Stimulated activated CD8-positive, alpha-beta memory T cell treated with anti-CD3 and anti-CD28 coated beads, Interleukin-7, amount 100 ng/mL, for 48 hours (primary cell): Measurements from ENCODE around the gene PPP1R7.

ENCODE experiments used
- DNase-seq, 2 donors: peaks; one replicate each; pipeline ENCODE4 v3.0.0-alpha.2; 2020; ENCODE audit warnings: low read depth in 1 of 2; ENCODE audit errors: extremely low read depth in 1 of 2

Gene PPP1R7

DNA sequence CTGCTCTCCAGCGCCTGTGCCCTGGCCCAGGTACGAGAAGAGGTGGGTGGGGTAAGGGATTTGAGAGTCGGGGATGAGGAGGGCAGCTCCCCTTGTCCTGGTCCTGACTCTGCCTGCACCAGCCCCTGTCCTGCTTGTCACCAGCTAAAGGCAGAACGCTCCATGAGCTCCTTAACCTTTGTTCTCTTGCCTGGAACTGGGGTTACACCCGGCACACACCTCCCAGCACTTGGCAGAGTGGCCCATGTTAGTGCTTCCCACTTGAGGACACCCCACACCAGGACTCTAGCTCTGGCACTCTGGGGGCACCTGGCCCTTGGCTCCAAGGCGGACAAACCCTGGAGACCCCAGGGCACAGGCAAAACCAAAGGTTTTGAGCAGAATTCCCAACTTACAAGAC is 57.4 kb downstream of the PPP1R7 start:
- DNase-seq = no peak

GRCh38 chr2:241208058-241208457 is 57.8 kb downstream of the PPP1R7 start:
- DNase-seq = no peak

DNA sequence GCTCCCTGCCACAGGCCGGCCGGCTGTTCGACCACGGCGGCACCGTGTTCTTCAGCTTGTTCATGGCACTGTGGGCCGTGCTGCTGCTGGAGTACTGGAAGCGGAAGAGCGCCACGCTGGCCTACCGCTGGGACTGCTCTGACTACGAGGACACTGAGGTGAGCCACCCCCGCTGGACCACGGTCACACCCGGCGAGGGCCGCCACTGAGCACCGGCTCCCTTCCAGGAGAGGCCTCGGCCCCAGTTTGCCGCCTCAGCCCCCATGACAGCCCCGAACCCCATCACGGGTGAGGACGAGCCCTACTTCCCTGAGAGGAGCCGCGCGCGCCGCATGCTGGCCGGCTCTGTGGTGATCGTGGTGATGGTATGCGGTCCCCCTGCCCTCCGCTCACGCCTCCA is 59.0 kb downstream of the PPP1R7 start:
- DNase-seq = no peak

DNA sequence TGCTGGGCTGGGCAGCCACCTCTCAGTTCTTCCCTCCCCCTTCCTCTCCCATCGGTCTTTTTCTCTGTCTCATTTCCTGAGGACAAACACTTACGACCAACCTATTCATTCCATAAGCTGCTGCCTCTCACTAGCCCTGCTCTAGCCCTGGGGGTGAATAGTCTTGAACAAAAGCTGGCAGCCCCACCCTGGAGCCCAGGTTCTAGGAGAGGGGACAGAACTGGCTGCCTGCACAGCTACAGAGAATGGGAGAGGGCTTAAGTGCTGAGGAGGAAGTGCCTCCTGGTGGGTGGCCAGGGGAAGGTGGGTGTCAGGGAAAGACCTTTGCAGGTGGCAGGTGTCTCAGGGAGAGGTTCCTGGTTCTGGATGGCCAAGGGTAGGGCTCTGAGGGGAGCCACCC is 61.0 kb downstream of the PPP1R7 start:
- no peak for DNase-seq

DNA sequence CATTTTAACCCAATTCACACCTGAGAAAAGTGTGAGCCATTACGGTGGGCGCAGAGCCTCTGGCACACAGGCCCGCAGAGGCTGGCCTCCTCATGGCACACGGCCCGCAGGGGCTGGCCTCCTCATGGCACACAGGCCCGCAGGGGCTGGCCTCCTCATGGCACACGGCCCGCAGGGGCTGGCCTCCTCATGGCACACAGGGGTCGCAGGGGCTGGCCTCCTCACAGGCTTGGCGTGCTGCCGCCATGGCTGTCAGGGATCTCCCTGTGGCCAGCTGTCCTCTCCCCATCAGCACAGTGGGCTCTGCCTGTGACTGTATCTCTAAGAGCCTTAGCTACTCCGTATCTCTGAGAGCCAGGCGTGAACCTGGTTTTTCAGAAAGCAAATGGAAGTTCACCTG is 62.8 kb downstream of the PPP1R7 start:
- DNase-seq = no peak

- DNase-seq = no peak
These were observed 63.3 kb downstream of the PPP1R7 start for GRCh38 chr2:241213567-241213966.

GRCh38 chr2:241214209-241214608 is 63.9 kb downstream of the PPP1R7 start:
- no peak for DNase-seq

GRCh38 chr2:241214766-241215165 is 64.5 kb downstream of the PPP1R7 start:
- no peak for DNase-seq

DNA sequence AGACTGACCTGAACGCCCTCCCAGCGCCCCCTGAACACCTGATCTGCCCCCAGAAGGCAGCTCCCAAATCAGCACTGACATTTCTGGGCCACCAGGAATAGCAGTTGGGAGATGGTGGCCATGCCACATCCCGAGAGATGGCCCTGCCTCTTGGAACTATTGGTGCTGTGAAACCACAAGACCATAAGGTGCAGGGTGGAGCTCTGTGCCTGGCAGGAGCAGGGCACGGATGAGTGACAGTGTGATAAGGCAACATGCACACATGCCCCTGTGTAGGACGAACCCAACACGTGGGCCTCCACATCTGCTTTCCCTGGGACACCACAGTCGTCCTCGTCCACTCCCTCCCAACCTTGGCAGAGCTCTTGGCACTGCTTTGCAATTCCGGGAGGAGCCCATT is 65.2 kb downstream of the PPP1R7 start:
- DNase-seq = no peak

GRCh38 chr2:241216211-241216761 is 66.0 kb downstream of the PPP1R7 start:
- no peak for DNase-seq

DNA sequence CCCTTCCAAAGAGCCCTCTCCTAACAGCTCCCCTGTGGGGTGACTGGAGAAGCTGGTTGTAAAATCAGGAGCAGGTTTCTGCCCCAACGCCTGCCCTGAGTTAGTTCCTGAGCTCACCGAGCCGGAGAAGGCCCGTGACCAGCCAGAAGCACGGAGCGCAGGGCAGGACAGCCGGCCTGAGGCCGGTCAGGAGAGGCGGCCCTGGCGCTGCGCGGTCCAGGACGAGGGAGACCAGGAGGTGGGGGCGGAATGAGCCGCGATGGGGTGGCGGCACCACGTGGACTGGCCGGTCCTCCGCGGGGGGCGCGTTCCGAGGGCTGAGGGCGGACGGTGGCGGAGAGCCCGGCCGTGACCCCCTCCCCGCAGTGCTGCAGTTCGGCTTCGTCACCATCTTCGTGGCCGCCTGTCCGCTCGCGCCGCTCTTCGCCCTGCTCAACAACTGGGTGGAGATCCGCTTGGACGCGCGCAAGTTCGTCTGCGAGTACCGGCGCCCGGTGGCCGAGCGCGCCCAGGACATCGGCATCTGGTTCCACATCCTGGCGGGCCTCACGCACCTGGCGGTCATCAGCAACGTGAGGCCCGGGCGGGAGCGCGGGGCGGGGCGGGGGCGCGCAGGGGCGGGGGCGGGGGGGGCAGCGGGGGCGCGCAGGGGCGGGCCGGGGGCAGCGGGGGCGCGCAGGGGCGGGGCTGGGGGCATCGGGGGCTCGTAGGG is 67.2 kb downstream of the PPP1R7 start:
- no peak for DNase-seq

DNA sequence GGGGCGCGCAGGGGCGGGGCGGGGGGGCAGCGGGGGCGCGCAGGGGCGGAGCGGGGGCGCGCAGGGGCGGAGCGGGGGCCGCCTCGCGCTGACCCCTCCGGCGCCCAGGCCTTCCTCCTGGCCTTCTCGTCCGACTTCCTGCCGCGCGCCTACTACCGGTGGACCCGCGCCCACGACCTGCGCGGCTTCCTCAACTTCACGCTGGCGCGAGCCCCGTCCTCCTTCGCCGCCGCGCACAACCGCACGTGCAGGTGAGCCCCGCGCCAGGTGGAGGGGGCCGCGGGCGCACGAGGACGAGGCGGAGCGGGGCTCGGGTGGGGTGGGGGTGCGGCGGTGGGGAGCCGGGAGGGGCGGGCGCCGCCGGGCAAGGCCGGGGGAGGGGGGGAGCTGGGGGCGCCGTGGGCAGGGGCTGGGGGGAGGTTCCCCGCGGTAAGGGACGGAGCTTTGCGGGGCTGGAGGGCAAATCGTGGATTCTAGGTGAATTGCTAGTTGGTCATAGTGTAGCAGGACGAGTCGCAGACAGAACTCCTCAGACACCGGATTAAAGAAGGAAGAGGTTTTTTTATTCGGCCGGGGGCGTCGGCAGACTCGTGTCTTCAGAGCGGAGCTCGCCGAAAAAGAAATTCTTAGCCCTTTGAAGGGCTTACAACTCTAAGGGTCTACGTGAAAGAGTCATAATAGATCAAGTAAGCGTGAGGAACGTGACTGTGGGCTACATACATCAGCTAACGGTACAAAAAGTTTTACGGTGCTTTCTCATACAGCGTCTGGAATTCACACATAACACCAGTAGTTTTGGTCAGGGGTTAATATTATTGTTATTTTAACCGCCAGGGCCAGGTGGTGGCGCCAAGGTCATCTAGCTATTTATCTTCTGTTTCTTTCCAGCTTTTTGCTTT is 68.1 kb downstream of the PPP1R7 start:
- no peak for DNase-seq

DNA sequence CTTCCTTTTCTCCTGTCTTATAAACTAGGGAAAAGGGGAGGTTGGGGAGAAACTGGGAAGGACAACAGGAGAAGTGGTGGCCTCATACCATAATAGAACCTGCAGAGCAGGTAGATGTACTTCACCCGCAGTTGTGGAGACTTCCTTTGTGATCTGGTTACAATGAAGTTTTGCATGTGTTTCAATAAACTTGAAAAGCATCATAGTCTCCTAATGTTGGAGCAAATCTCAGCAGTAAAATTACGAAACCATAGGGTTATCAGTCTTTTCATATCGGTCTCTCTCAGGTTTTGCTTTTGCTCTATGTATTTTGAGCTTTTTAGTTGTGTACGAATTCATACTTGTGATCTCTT is 68.7 kb downstream of the PPP1R7 start:
- no peak for DNase-seq

DNA sequence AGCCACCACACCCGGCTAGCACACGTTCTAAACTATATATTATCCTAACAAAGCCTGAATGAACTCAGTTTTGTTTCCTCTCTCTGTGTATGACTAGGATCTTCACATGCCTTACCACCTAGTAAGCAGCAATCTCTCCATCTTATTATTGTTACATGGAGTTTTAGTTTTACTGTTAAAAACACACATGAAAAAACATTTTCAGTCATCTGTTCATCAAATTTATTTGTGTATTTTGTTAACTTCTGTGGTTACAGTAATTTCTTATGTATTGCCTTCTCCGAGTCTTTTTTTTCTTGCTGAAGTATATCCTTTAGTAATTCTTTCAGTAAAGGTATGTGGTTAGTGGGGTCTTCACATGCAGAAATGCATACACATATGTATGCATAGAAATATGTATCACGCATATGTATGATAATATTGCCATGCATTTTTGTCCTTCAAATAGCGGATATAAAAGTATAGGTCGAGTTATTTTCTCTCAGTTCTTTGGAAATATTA is 69.6 kb downstream of the PPP1R7 start:
- no peak for DNase-seq

DNA sequence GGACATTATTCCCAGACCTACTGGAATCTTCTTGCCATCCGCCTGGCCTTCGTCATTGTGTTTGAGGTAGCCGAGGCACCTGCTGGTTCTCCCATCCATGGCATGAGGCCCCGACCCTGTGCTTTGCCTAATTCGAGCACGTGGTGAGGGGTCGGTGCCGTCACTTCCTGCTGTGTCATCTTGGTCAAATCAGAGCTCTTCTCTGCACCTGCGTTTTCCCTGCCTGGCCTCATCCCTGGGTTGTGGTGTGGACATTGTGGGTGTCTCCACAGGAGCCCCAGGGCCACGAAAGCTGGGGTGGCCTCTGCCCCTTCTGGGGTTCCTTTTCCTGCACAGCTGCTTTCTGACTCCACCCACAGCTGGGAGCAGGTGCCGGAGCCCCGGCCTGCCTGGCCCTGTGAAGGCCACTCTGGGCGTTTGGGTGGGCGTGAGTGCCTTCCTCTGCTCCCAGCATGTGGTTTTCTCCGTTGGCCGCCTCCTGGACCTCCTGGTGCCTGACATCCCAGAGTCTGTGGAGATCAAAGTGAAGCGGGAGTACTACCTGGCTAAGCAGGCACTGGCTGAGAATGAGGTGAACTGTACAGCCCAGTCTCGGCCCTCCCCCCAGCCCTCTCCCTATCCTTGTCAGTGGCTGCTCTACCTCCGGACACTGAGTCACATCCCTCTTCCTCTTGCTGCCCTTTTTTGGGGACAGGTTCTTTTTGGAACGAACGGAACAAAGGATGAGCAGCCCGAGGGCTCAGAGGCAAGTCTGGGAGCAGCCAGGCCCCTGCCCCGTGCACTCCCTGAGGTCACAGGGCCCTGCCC is 73.1 kb downstream of the PPP1R7 start:
- DNase-seq = no peak

GRCh38 chr2:241224018-241224850 is 74.0 kb downstream of the PPP1R7 start:
- no peak for DNase-seq

DNA sequence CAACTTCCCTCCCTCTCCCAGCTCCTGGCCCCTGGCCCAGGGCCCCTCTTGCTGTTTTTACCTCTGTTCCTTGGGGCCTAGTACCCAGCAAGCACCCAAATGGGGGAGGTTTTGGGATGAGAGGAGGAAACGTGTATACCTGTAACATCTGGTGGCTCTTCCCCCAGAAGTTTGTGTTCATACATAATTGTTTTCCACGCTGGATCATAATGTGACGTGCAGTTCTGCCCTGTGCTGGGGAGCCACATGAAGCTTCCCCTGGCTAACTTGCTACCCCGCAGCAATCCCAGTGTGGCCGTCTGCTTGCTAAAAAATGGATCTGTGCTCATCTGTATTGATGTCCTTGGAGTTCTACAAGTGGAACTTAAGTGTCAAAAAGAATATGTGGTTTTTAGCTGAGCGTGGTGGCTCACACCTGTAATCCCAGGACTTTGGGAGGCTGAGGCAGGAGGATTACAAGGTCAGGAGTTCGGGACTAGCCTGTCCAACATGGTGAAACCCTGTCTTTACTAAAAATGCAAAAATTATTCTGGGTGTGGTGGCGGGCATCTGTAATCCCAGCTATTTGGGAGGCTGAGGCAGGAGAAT is 74.7 kb downstream of the PPP1R7 start:
- DNase-seq = no peak

DNA sequence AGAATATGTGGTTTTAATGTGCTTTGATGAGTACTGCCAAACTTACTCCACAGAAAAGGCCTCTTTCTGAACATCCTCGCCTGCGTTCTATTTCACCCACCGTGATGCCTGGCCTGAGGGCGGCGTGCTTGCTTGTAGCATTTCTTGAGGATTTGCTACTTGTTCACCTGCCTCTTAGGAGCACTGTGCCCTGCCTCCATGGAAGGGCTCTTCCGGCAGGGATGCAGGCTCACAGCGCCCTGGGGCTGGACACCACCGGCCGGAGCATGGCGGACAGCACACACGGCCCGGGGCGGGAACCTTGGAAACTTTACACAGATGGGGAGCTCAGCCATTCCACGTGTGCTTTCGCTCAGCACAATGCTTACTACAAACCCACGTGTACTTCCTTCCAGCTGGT is 75.3 kb downstream of the PPP1R7 start:
- DNase-seq = no peak

GRCh38 chr2:241225983-241226382 is 75.7 kb downstream of the PPP1R7 start:
- no peak for DNase-seq
